Stimulated activated CD8-positive, alpha-beta memory T cell treated with anti-CD3 and anti-CD28 coated beads, Interleukin-2, amount 100 ng/mL, for 1 hour (primary cell): ENCODE measurements around the gene NKAIN1.
"Not testable (repeated sequence)": the region's sequence is repeated elsewhere in the genome, so short reads cannot be mapped to it uniquely, and the experiment has no call there.

Experiments used
- DNase-seq, 2 donors: peaks; one replicate each; pipeline ENCODE4 v3.0.0-alpha.2; 2020; ENCODE audit warnings: low read depth in 2 of 2

NKAIN1 gene

DNA sequence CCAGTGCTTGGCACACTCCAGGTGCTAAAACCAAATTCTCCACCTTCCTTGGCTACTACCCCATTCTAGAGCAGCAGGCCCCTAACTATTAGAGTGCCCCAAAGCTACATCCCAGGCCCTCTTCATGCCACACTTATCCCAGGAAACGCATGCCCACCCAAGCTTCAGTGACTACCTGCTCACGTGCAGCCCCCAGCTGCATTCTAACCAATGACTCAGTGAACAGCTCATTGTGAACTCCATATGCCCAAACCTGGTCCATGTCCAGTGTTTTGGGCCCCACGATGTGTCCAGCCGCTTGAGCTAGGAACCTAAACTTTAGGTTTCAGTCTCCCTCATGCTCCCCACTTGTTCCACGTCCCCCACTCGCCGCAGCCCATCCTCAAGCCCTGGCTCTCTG lies 41.5 kb downstream of the NKAIN1 start:
- no peak for DNase-seq

DNA sequence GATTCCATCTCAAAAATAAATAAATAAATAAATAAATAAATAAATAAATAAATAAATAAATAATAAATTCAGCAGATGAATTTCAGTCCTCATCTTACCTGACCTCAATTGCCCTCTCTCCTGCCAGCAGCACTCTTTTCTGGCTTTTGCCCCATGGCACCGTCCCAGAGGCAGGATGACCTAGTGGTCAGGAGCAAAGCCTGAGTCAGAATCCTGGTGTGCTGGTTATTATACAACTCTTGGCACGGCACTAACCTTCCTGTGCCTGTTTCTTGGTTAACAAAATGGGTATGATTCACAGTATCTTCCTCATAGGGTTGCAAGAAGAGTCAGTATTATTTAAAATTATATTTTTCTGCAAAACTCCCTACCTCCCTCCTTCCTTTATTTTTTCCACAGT lies 43.0 kb downstream of the NKAIN1 start:
- no peak for DNase-seq

DNA sequence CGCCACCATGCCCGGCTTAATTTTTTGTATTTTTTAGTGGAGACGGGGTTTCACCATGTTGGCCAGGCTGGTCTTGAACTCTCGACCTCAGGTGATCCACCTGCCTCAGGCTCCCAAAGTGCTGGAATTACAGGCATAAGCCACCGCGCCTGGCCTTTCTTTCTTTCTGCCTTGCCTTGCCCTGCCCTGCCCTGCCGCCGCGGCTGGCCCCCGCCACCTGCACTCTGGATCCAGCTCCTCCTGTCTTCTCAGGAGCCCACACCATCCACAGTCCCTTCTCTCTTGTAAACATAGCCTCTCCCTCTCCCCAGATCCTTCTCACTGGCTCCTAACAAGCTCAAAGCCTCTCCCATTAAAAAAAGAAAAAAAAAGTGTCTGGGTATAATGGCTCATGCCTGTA lies 44.4 kb downstream of the NKAIN1 start:
- DNase-seq = not testable (repeated sequence)

DNA sequence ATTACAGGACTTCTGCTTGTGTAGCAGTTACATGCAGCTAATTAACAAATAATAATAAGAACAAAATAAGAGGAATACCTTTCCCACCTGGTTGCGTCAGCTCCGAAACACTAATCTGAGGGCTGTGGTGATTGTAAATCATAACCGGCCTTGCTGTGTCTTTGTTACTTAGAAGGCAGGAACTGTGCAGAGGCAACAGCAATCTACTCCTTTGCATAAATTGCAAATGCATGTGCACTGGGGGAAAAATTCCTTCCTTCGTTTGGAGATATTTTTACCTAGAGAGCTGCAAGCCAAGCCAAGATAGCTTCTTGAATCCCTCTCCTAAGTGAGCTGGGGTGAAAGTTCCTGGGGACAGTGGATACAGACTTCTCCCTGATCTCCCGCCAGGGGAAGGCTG lies 46.0 kb downstream of the NKAIN1 start:
- no peak for DNase-seq

DNA sequence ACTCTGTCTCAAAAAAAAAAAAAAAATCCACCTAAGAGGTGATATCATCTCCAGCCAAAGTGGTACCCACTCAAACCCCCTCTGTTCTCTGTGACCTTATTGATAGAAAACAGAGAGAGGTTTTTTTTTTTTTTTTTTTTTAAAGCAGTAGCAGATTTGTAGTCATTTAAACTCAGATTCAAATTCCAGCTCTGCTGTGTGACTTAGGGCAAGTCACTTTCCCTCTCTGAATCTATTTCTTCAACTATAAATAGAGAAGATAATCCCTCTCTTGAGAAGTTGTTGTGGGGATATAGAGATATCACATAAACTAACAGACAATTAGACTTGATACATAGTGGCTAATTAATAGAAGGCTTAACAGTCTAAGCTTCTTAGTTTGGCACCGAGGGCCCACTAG lies 48.4 kb downstream of the NKAIN1 start:
- no peak for DNase-seq

DNA sequence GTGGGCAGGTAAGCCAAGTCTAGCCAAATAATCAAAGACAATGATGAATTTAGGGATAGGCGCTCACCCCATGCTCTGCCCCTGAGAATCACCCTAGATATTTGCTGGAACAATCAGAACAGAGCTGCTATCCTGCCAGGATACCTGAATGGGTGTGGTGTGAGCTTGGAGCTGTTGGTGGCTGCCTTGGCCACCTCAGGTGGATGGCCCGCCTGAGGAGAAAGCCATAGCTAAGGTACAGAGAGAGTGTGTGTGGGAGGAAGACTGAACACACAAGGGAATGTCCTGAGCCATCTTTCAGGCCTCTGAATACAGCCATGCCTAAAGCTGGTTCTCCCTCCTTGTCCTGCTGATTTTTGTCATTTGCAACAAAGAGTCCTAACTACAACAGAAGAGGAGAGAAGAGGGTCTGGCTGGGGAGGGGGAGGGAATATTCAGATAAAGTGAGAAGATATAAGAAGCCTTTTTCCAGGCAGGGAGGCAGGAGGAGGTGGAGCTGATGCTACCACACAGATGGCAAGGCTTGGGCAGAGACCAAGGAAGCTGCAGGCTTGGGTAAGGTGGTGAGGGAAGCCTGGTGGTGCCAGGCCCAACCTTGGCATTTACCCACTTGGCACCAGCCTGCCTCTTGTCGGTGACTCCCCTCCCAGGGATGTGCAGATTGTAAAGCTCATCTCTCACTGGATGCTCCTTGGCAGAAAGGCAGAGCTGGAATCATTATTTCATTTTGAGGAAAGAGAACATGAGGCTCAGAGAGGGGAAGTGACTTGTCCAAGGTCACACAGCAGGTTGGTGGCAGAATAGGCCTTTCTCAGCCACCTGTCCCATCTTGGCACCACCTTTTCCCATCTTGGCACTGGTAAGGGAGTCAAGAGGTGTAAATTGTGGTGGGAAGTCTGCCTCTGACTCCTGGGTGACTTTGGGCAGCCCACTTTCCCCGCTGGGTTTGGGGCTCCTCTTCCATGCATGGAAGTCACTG lies 49.7 kb downstream of the NKAIN1 start:
- no peak for DNase-seq

DNA sequence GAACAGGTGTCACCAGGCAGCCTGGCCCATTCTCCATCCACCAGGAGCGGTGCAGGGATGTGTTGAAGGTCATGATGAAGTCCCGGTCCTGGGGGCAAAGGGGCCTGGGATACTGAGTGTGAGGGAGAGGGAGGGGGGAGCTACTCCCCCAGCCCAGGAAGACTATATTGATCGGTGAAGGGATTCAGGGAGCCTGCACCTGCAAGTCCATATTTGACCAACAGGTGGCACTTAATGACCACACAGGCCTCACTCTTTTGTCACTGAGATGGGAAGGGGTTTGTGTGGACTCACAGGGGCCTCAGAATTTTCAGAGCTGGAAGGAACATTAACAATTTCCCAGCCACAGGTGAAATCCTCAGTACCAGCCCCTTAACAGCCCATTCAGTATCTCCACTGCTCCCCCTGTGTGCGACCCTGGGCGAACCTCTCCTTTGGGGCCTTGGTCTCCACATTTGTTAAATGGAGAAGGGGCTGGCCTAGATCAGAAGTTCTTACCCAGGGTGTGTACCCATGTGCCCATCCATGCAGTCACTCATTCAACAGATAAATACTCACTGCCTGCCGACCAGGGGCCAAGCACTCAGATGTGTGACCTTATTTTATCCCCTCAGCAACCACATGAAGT lies 55.6 kb downstream of the NKAIN1 start:
- DNase-seq = no peak

DNA sequence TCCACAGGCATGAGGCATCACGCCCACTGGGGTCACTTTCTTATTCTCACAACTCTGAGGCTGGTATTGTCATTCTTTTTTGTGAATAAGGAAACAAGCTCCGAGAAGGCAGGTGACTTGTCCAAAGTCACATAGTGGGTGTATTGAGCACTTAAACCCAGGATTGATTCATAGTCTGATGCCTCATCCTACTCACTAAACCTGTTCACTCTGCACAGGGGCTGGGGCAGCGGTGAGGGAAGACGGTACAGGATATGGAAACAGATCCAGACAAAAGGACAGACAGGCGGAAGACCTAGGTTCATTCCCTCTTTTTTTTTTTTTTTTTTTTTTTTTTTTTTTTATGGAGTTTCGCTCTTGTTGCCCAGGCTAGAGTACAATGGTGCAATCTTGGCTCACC lies 56.6 kb downstream of the NKAIN1 start:
- no peak for DNase-seq

DNA sequence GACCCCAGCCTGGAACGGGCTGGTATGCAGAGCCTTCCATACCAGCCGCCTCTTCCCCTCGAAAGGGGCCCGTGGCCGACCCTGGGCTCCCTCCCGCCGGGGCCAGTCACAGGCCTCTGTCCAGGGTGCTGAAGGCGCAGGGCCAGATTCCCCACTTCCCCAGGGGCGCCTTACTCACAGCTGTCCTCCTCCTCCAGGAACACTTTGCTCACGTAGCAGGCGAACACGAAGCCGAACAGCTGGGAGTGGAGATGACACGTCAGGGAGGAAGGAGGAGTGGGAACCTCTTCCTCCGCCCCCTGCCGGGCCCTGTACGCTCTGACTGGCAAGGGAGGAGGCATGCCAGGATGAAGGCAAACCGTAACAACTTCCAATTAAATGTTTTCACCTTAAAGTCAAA lies 57.3 kb downstream of the NKAIN1 start:
- peak in 1 of 2 donors; percentile 9 for DNase-seq

DNA sequence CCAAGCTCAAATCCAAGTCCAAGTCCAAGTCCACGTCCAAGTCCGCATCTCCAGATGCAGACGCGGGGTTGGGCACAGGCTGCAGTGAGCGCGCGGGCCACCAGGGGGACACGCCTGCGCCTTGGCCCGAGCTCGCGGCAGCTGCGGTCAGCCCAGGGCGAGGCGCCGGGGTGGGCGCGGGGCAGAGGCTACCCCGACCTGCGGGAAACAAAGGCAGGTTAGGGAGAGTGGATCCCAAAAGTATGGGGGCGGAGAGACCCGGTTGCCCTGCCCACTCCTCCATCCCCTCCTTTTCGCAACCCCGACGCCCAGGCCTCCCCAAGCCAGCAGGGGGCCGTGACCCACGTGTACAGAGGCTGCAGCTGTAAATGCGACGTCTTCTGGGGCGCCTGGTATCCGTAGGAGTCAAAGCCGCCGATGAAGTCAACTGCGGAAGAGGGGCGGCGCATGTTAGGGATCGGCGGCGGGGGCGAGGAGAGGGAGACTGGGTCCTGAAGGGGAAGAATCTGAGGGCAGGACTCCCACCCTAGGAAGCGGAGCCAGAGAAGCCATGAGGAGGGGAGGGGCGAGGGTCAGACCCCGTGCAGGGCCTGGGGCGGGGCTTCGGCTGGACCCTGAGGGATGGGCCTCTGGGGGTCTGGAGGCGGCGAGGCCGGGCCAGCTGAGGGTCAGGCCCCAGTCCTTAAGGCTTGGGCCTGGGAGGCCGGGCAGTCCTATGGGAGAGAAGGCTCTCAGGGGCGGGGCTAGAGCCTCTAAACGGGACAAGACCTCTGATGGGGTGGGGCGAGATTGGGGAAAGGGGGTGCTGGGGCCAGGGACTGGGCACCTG lies 58.0 kb downstream of the NKAIN1 start:
- no peak for DNase-seq

DNA sequence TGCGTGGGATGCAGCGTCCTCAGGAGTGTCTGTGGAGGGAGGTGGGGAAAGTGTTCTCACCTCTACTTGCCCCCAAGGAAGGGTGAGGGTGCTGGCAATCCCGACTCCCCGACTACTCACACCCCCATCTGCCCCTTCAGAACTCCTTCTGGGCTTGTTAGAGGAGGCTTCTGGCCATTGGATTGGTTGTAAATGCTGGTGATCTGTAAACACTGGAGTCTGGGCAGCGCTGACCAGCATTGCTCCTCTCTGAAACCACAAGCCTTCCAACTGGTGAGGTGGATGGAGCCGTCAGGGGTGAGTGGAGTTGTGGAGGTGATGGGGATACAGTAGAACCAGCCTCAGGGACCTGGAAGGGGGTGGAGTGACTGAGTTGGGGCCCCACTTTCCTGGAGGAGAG lies 59.3 kb downstream of the NKAIN1 start:
- DNase-seq = no peak

DNA sequence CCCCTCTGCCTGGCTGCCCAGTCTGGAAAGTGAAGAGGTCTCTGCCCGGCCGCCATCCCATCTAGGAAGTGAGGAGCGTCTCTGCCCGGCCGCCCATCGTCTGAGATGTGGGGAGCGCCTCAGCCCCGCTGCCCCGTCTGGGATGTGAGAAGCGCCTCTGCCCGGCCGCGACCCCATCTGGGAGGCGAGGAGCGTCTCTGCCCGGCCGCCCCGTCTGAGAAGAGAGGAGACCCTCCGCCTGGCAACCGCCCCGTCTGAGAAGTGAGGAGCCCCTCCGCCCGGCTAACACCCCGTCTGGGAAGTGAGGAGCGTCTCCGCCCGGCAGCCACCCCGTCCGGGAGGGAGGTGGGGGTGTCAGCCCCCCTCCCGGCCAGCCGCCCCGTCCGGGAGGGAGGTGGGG lies 63.4 kb downstream of the NKAIN1 start:
- not testable (repeated sequence) for DNase-seq

DNA sequence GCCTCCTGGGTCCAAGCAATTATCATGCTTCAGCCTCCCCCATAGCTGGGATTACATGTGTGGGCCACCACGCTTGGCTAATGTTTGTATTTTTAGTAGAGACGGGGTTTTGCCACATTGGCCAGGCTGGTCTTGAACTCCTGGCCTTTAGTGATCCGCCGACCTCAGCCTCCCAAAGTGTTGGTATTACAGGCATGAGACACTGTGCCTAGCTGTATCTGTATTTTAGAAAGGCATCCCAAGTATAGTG lies 69.3 kb downstream of the NKAIN1 start:
- DNase-seq = no peak

DNA sequence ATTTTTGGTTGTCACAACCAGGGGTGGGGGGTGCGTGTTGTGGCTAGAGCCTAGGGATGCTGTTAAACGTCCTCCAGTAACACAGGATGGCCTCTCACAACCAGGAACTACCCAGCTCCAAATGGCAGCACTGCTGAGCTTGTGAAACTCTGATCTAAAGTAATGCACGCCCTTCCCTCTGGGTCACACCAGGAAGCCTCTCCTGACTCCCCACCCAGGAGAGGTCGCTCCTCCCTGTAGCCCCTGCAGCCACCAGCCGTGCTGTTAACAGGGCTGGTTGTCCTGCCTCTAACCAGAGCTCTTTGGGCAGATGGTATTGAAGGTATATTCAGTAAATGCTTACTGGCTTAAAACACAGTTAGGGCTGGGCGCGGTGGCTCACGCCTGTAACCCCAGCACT lies 73.2 kb downstream of the NKAIN1 start:
- no peak for DNase-seq

DNA sequence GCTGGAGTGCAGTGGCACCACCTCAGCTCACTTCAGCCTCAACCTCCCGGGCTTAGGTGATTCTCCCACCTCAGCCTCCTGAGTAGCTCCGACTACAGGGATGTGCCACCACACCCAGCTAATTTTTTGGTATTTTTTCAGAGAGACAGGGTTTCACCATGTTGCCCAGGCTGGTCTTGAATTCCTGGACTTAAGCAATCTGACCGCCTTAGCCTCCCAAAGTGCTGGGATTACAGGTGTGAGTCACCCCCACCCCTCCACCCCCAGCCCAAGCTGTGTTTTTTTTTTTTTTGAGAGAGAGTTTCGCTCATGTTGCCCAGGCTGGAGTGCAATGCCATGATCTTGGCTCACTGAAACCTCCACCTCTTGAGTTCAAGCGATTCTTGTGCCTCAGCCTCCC lies 75.4 kb downstream of the NKAIN1 start:
- no peak for DNase-seq

DNA sequence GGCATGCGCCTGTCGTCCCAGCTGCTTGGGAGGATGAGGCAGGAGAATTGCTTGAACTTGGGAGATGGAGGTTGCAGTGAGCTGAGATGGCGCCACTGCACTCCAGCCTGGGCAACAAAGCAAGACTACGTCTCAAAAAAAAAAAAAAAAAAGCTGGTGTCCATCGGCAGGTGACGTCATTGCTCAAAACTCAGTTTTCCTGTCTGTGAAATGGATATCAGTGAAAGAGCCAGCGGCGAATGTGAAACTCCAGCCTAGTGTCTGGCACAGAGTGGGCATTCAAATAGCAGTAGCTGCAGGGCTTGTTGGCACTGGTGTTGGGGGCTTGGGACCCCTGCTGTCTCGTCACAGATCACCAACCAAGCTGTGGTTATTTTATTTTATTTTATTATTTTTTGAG lies 75.8 kb downstream of the NKAIN1 start:
- no peak for DNase-seq

DNA sequence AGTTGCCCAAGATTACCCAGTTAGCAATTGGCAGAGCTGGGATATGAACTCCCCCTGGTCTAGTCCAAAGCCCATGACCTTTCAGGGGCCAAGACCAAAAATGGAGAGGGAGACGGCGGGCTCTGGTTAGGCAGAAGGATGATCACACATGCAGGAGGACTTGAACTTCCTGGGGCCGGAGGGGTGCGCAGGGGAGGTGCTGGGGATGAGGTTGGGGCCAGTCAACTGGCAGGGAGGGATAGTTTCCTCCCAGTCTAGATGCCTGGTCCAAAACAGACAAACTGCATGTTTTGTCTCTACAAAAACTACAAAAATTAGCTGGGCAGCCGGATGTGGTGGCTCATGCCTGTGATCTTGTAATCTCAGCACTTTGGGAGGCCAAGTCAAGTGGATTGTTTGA lies 78.1 kb downstream of the NKAIN1 start:
- no peak for DNase-seq

DNA sequence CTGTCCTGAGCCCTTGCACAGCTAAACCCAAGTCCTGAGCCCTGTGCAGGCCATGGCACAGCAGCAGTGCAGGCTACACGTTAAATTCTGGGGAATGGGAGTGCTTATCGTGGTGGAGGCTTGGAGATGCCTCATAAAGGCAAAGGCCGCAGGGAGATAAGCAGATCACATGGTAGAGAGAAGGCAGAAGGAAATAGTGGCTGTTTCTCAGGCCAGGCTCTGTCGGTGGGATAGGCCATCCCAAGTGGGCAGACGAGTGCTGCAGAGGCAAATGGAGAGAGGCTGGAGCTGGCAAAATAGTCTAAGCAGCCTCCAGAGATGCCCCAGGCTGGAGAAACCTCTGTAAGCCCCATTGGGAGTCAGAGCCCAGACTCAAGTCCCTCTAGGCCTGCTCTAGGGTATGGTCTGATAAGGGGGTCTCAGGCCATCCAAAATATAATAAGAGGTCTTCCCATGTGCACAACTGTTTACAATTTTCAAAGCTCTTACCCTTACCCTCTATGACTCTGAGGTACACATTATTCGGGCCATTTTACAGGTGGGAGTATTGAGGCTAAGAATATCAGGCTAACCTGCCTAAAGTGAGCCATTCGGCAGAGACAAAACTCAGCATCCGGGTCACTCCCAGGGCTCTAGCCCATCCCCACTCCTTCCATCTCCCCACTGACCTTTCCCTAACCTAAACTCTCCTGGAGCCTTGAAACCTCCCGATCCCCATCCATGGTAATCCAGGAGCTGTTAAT lies 79.6 kb downstream of the NKAIN1 start:
- no peak for DNase-seq

DNA sequence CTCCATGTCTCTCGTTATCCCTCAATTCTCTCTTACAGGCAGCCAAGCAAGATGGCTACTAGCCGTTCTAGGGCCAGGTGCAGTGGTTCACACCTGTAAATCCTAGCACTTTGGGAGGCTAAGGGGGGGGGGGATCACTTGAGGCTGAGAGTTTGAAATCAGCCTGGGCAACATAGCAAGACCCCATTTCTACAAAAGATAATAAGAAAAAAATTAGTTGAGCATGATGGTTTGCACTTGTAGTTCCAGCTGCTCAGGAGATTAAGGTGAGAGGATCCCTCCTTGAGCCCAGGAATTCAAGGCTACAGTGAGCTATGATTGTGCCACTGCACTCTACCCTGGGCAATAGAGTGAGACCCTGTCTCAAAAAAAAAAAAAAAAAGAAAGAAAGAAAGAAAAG lies 80.4 kb downstream of the NKAIN1 start:
- no peak for DNase-seq

DNA sequence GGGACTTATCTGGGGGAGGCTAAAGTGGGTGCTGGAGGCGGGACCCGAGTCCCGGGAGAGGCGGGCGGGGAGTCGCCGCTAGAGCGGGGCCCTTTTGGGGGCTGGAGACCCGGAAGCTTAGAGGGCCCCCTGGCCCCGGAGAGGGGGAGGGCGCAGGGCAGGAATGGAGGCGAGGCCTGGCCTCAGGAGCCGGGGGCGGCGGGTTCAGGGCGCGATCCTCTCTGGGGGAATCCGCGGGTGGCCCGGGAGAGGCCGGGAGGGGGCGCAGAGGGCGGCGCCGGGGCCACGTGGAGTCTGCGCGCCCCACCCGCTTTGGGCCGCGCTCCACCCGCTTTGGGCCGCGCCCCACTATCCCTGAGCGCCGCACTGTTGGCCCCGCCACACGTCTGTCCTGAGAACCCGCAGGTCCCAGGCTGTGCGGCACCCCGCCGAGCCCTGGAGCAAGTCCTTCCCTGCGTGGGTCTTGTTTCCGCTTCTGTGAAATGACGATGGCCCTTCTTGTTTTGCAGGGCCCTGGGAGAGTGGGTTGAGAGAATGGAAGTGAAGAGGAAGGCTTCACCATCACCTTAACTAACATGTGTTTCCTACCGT lies 84.4 kb downstream of the NKAIN1 start:
- peak; percentile 4 to 27 for DNase-seq

DNA sequence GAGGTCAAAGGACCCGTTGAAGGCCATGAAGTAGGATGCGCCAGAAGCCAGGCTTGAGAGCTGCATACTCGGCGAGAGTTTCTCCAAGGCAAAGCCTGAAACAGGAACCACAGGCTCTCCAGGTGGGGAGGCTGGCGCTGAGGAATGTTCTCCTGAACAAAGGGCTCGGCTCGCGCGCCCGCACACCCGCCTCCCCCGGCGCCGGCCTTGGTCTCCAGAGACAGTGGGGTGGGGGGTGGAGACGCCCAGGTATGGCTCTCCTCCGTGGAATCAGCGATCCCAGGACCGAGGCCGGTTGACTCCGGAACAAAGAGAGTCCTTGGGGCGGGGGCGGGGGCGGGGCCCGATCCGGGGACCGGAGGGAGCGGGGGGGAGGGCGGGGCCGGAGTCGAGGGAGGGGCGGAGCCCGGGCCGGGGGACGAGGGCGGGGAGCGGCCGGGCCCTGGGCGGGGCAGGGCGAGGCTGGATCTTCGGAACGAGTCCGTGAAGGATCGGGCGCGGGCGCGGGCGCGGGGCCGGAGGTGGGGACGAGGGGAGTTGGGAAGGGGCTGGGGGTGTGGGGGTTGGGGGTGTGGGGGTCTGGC lies 85.0 kb downstream of the NKAIN1 start:
- peak; percentile 28 to 47 for DNase-seq
